GM23338 (cell line): ENCODE results near the gene KAT8. TPM values are rescaled to one million over a fixed set of nuclear protein-coding genes. Genes with fewer than 3 reads are reported as not detected.

Experiments used
- ATAC-seq: fragments of 200-7000 bp; cut with Tn5 transposase; 3 replicates; pipeline ENCODE4 v1.9.1; 2020
- DNase-seq: peaks from one replicate; pipeline ENCODE4 v3.0.0-alpha.2; 2015; ENCODE audit warnings: low spot score
- H2AFZ ChIP-seq: fragments of 200-600 bp; sonication (generic); 2 replicates; pipeline ENCODE4 v1.8.0; 2016; ENCODE audit warnings: antibody characterized with exemption, mild to moderate bottlenecking, moderate library complexity
- H3F3A ChIP-seq: fragments of 200-600 bp; sonication (generic); replicated peaks from 2 replicates; pipeline ENCODE4 v1.8.0; 2017; ENCODE audit warnings: antibody characterized with exemption, mixed run types, low read depth
- H3K27ac ChIP-seq: fragments of 200-600 bp; sonication (generic); 2 replicates; pipeline ENCODE4 v1.6.1; 2016; ENCODE audit warnings: low read depth
- H3K27me3 ChIP-seq: fragments of 200-600 bp; sonication (generic); 2 replicates; pipeline ENCODE4 v1.8.0; 2016; ENCODE audit warnings: mild to moderate bottlenecking, mixed run types, moderate library complexity; ENCODE audit not compliant: insufficient read depth
- H3K36me3 ChIP-seq: fragments of 200-600 bp; sonication (generic); 2 replicates; pipeline ENCODE4 v1.8.0; 2016; ENCODE audit warnings: mild to moderate bottlenecking; ENCODE audit not compliant: insufficient read depth
- H3K4me1 ChIP-seq: fragments of 200-600 bp; sonication (generic); 2 replicates; pipeline ENCODE4 v1.8.0; 2016; ENCODE audit warnings: mild to moderate bottlenecking, moderate library complexity; ENCODE audit not compliant: insufficient read depth
- H3K4me2 ChIP-seq: fragments of 200-600 bp; sonication (generic); 2 replicates; pipeline ENCODE4 v1.7.1; 2017; ENCODE audit warnings: mixed run types
- H3K4me3 ChIP-seq: fragments of 200-600 bp; sonication (generic); 2 replicates; pipeline ENCODE4 v1.6.1; 2016; ENCODE audit warnings: mixed run types
- H3K79me2 ChIP-seq: fragments of 200-600 bp; sonication (generic); replicated peaks from 2 replicates; pipeline ENCODE4 v1.8.0; 2017; ENCODE audit warnings: mild to moderate bottlenecking; ENCODE audit not compliant: insufficient read depth
- H3K9me2 ChIP-seq: fragments of 200-600 bp; sonication (generic); 2 replicates; pipeline ENCODE4 v1.8.0; 2017; ENCODE audit not compliant: insufficient read depth
- H4K20me1 ChIP-seq: fragments of 200-600 bp; sonication (generic); replicated peaks from 2 replicates; pipeline ENCODE4 v1.8.0; 2017; ENCODE audit warnings: mild to moderate bottlenecking; ENCODE audit not compliant: insufficient read depth
- H3K27ac Mint-ChIP-seq: 2 replicates; pipeline ENCODE4 v1.8.0; 2020; ENCODE audit warnings: inconsistent platforms, mild to moderate bottlenecking, moderate library complexity, mixed read lengths
- H3K27me3 Mint-ChIP-seq: 3 replicates; pipeline ENCODE4 v1.8.0; 2022; ENCODE audit warnings: low read depth, mild to moderate bottlenecking, moderate library complexity, mixed read lengths, inconsistent platforms; ENCODE audit not compliant: insufficient read depth, poor library complexity
- H3K36me3 Mint-ChIP-seq: 3 replicates; pipeline ENCODE4 v1.8.0; 2021; ENCODE audit warnings: low read depth, mild to moderate bottlenecking, inconsistent platforms, moderate library complexity, mixed read lengths
- H3K4me1 Mint-ChIP-seq: 3 replicates; pipeline ENCODE4 v1.8.0; 2020; ENCODE audit warnings: mild to moderate bottlenecking, inconsistent platforms, mixed read lengths
- H3K4me3 Mint-ChIP-seq: 3 replicates; pipeline ENCODE4 v1.8.0; 2021; ENCODE audit warnings: moderate library complexity, mild to moderate bottlenecking, inconsistent platforms, mixed read lengths
- H3K9me3 Mint-ChIP-seq: 3 replicates; pipeline ENCODE4 v1.8.0; 2020; ENCODE audit warnings: moderate library complexity, mild to moderate bottlenecking, inconsistent platforms, mixed read lengths
- CREB1 ChIP-seq: fragments of 250-450 bp; sonication (Bioruptor Pico); IDR thresholded peaks from 2 replicates; pipeline ENCODE4 v1.5.0; 2020; ENCODE audit warnings: low read depth, mild to moderate bottlenecking, moderate library complexity
- EZH2 ChIP-seq: fragments of 200-600 bp; sonication (generic); IDR thresholded peaks from one replicate; pipeline ENCODE4 v1.8.0; 2017; ENCODE audit warnings: antibody characterized with exemption, mild to moderate bottlenecking, low read depth; ENCODE audit not compliant: unreplicated experiment
- EZH2phosphoT487 ChIP-seq: fragments of 200-600 bp; sonication (generic); IDR thresholded peaks from one replicate; pipeline ENCODE4 v1.8.1; 2018; ENCODE audit warnings: antibody characterized with exemption; ENCODE audit not compliant: unreplicated experiment
- JUNB ChIP-seq: IDR thresholded peaks from one replicate; pipeline ENCODE4 v1.6.1; 2016; ENCODE audit warnings: antibody characterized with exemption; ENCODE audit not compliant: unreplicated experiment
- NANOG ChIP-seq: IDR thresholded peaks from 2 replicates; pipeline ENCODE4 v1.6.1; 2016; ENCODE audit warnings: antibody characterized with exemption, borderline replicate concordance
- POLR2AphosphoS5 ChIP-seq: IDR thresholded peaks from 2 replicates; pipeline ENCODE4 v1.6.1; 2016; ENCODE audit warnings: antibody characterized with exemption, low read depth
- STAT1 ChIP-seq: IDR thresholded peaks from one replicate; pipeline ENCODE4 v1.6.1; 2016; ENCODE audit warnings: antibody characterized with exemption; ENCODE audit not compliant: unreplicated experiment
- ZNF114 ChIP-seq: fragments of 250-450 bp; sonication (Bioruptor Pico); IDR thresholded peaks from 2 replicates; pipeline ENCODE4 v1.5.0; 2020; ENCODE audit warnings: mild to moderate bottlenecking, moderate library complexity
- ZNF331 ChIP-seq: fragments of 250-450 bp; sonication (Bioruptor Pico); IDR thresholded peaks from 2 replicates; pipeline ENCODE4 v1.5.0; 2020; ENCODE audit warnings: low read depth, mild to moderate bottlenecking, moderate library complexity
- polyA plus RNA-seq: library from polyadenylated mRNA; unstranded; fragments of >200 nt; fragmentation: Nextera tagmentation; extraction: Ambion mirVana; gene quantifications from 2 replicates; pipeline ENCODE4 v1.2.1, GENCODE V29; 2016
- total RNA-seq: library from RNA; depleted of rRNA; stranded (reverse); fragments of >200 nt; shearing (Covaris generic); gene quantifications from 2 replicates; pipeline ENCODE4 v1.2.3, GENCODE V29; 2014
- TF ChIP-seq, protein P1 (sequence below): IDR thresholded peaks from 2 replicates; pipeline ENCODE4 v1.6.1; 2016; ENCODE audit warnings: antibody characterized with exemption
- TF ChIP-seq, protein P2 (sequence below): IDR thresholded peaks from one replicate; pipeline ENCODE4 v1.6.1; 2018; ENCODE audit warnings: antibody characterized with exemption; ENCODE audit not compliant: unreplicated experiment
- TF ChIP-seq, protein P3 (sequence below): fragments of 250-450 bp; sonication (Bioruptor Pico); IDR thresholded peaks from 2 replicates; pipeline ENCODE4 v1.5.0; 2020; ENCODE audit warnings: mild to moderate bottlenecking, moderate library complexity

KAT8 gene
- total and polyA plus RNA-seq, 2 experiments from 2014 or later, result 47.6 to 85.4 TPM

DNA sequence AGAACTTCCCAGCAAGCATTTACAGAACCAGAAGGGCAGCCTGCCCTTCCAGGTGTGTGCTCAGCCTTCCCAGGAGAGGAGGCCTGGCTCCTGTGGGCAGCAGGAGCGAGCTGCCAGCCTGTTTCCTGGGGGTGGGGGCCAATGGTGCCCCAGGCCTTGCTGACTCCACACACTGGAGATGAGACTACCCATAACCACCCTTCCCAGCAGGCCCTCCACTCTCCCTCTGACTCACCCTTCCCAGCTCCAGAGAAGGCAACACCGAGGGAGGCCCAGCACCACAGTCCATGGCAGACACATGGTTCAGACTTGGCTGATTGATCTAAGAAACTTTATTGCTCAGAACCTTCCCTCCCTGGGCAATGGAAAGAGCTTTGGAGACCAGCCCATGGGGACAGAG, 26.9 kb upstream of the KAT8 start:
- TF ChIP-seq CREB1 (CRISPR knock-in tag) (no peak), ZNF331 (CRISPR knock-in tag) (no peak), JUNB (no peak), EZH2 (no peak), POLR2AphosphoS5 (no peak), EZH2phosphoT487 (no peak), STAT1 (no peak), NANOG (no peak), ZNF114 (no peak)
- TF ChIP-seq, protein P1, sequence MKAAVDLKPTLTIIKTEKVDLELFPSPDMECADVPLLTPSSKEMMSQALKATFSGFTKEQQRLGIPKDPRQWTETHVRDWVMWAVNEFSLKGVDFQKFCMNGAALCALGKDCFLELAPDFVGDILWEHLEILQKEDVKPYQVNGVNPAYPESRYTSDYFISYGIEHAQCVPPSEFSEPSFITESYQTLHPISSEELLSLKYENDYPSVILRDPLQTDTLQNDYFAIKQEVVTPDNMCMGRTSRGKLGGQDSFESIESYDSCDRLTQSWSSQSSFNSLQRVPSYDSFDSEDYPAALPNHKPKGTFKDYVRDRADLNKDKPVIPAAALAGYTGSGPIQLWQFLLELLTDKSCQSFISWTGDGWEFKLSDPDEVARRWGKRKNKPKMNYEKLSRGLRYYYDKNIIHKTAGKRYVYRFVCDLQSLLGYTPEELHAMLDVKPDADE, result no peak
- TF ChIP-seq, protein P2, sequence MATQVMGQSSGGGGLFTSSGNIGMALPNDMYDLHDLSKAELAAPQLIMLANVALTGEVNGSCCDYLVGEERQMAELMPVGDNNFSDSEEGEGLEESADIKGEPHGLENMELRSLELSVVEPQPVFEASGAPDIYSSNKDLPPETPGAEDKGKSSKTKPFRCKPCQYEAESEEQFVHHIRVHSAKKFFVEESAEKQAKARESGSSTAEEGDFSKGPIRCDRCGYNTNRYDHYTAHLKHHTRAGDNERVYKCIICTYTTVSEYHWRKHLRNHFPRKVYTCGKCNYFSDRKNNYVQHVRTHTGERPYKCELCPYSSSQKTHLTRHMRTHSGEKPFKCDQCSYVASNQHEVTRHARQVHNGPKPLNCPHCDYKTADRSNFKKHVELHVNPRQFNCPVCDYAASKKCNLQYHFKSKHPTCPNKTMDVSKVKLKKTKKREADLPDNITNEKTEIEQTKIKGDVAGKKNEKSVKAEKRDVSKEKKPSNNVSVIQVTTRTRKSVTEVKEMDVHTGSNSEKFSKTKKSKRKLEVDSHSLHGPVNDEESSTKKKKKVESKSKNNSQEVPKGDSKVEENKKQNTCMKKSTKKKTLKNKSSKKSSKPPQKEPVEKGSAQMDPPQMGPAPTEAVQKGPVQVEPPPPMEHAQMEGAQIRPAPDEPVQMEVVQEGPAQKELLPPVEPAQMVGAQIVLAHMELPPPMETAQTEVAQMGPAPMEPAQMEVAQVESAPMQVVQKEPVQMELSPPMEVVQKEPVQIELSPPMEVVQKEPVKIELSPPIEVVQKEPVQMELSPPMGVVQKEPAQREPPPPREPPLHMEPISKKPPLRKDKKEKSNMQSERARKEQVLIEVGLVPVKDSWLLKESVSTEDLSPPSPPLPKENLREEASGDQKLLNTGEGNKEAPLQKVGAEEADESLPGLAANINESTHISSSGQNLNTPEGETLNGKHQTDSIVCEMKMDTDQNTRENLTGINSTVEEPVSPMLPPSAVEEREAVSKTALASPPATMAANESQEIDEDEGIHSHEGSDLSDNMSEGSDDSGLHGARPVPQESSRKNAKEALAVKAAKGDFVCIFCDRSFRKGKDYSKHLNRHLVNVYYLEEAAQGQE, result no peak
- no peaks in the 10 kb centered on the region for H3K36me3 ChIP-seq
- peaks cover 25% of the 10 kb centered on the region for H3K36me3 Mint-ChIP-seq
- no peak for ATAC-seq
- no peak overlapping the region; the same call in 1 of the 2 replicates for H3K27ac Mint-ChIP-seq
- no peak overlapping the region for H2AFZ ChIP-seq
- no peak for DNase-seq
- no peak overlapping the region for H3K4me2 ChIP-seq
- peaks cover 20% of the 10 kb centered on the region for H3K27me3 Mint-ChIP-seq
- no peak overlapping the region for H3K4me3 Mint-ChIP-seq
- H3K4me3 ChIP-seq, result no peak overlapping the region
- H3K79me2 ChIP-seq, result peaks cover 16% of the 10 kb centered on the region
- peaks cover 7% of the 10 kb centered on the region; the same call in 1 of the 2 replicates for H3K4me1 ChIP-seq
- H3K4me1 Mint-ChIP-seq, result peaks cover 6% of the 10 kb centered on the region
- H4K20me1 ChIP-seq, result no peaks in the 10 kb centered on the region
- no peaks in the 10 kb centered on the region for H3K27me3 ChIP-seq
- peaks cover 6% of the 10 kb centered on the region; the same call in 1 of the 2 replicates for H3F3A ChIP-seq
- no peak overlapping the region for H3K27ac ChIP-seq
- H3K9me2 ChIP-seq, result no peaks in the 10 kb centered on the region
- H3K9me3 Mint-ChIP-seq, result peaks cover 2% of the 10 kb centered on the region; the same call in 1 of the 3 replicates

DNA sequence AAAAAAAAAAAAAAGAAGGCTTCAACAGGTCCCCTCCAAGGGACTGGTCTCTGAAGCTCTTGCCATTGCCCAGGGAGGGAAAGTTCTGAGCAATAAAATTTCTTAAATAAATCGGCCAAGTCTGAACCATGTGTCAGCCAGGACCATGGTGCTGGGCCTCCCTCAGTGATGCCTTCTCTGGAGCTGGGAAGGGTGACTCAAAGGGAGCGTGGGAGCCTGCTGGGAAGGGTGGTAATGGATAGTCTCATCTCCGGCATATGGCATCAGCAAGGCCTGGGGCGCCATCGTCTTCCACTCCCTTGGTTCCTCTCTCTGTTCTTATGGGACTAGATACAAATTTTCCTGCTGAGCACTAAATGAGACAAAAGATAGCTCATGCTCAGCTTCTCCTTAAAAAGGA, 25.1 kb upstream of the KAT8 start:
- no peak overlapping the region for H3K27ac ChIP-seq
- peaks cover 28% of the 10 kb centered on the region for H3K36me3 Mint-ChIP-seq
- peaks cover 7% of the 10 kb centered on the region; the same call in 1 of the 2 replicates for H3K4me1 ChIP-seq
- H3K4me2 ChIP-seq, result no peak overlapping the region
- no peaks in the 10 kb centered on the region for H3K27me3 ChIP-seq
- H3K9me2 ChIP-seq, result no peaks in the 10 kb centered on the region
- peak overlapping the region; percentile 29; the same call in 1 of the 3 replicates for H3K4me3 Mint-ChIP-seq
- H3K27me3 Mint-ChIP-seq, result peaks cover 17% of the 10 kb centered on the region
- H3K9me3 Mint-ChIP-seq, result peaks cover 5% of the 10 kb centered on the region; the same call in 2 of the 3 replicates
- no peak overlapping the region for H3K4me3 ChIP-seq
- DNase-seq (no peak), ATAC-seq (no peak)
- H3K27ac Mint-ChIP-seq, result no peak overlapping the region
- peaks cover 16% of the 10 kb centered on the region for H3K79me2 ChIP-seq
- peaks cover 8% of the 10 kb centered on the region for H3K4me1 Mint-ChIP-seq
- no peaks in the 10 kb centered on the region for H4K20me1 ChIP-seq
- no peak overlapping the region for H2AFZ ChIP-seq
- no peaks in the 10 kb centered on the region for H3K36me3 ChIP-seq
- H3F3A ChIP-seq, result peaks cover 6% of the 10 kb centered on the region; the same call in 1 of the 2 replicates
- TF ChIP-seq, protein P1, result no peak
- TF ChIP-seq CREB1 (CRISPR knock-in tag), result no peak
- TF ChIP-seq, protein P3, sequence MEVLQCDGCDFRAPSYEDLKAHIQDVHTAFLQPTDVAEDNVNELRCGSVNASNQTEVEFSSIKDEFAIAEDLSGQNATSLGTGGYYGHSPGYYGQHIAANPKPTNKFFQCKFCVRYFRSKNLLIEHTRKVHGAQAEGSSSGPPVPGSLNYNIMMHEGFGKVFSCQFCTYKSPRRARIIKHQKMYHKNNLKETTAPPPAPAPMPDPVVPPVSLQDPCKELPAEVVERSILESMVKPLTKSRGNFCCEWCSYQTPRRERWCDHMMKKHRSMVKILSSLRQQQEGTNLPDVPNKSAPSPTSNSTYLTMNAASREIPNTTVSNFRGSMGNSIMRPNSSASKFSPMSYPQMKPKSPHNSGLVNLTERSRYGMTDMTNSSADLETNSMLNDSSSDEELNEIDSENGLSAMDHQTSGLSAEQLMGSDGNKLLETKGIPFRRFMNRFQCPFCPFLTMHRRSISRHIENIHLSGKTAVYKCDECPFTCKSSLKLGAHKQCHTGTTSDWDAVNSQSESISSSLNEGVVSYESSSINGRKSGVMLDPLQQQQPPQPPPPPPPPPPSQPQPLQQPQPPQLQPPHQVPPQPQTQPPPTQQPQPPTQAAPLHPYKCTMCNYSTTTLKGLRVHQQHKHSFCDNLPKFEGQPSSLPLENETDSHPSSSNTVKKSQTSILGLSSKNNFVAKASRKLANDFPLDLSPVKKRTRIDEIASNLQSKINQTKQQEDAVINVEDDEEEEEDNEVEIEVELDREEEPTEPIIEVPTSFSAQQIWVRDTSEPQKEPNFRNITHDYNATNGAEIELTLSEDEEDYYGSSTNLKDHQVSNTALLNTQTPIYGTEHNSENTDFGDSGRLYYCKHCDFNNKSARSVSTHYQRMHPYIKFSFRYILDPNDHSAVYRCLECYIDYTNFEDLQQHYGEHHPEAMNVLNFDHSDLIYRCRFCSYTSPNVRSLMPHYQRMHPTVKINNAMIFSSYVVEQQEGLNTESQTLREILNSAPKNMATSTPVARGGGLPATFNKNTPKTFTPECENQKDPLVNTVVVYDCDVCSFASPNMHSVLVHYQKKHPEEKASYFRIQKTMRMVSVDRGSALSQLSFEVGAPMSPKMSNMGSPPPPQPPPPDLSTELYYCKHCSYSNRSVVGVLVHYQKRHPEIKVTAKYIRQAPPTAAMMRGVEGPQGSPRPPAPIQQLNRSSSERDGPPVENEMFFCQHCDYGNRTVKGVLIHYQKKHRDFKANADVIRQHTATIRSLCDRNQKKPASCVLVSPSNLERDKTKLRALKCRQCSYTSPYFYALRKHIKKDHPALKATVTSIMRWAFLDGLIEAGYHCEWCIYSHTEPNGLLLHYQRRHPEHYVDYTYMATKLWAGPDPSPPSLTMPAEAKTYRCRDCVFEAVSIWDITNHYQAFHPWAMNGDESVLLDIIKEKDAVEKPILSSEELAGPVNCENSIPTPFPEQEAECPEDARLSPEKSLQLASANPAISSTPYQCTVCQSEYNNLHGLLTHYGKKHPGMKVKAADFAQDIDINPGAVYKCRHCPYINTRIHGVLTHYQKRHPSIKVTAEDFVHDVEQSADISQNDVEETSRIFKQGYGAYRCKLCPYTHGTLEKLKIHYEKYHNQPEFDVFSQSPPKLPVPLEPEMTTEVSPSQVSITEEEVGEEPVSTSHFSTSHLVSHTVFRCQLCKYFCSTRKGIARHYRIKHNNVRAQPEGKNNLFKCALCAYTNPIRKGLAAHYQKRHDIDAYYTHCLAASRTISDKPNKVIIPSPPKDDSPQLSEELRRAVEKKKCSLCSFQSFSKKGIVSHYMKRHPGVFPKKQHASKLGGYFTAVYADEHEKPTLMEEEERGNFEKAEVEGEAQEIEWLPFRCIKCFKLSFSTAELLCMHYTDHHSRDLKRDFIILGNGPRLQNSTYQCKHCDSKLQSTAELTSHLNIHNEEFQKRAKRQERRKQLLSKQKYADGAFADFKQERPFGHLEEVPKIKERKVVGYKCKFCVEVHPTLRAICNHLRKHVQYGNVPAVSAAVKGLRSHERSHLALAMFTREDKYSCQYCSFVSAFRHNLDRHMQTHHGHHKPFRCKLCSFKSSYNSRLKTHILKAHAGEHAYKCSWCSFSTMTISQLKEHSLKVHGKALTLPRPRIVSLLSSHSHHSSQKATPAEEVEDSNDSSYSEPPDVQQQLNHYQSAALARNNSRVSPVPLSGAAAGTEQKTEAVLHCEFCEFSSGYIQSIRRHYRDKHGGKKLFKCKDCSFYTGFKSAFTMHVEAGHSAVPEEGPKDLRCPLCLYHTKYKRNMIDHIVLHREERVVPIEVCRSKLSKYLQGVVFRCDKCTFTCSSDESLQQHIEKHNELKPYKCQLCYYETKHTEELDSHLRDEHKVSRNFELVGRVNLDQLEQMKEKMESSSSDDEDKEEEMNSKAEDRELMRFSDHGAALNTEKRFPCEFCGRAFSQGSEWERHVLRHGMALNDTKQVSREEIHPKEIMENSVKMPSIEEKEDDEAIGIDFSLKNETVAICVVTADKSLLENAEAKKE (CRISPR knock-in tag), result no peak
